ENCODE results near the gene PROCR. TPM values are rescaled to one million over a fixed set of nuclear protein-coding genes. Genes with fewer than 3 reads are reported as not detected.
"Not testable (repeated sequence)": the region's sequence is repeated elsewhere in the genome, so short reads cannot be mapped to it uniquely, and the experiment has no call there.

Gene PROCR
- polyA plus RNA-seq (2013, experiment 1 of 2; ENCODE audit: insufficient read length): 9.6 TPM
- polyA plus RNA-seq (2013, experiment 2 of 2; ENCODE audit: insufficient read length): 5.8 TPM

GRCh38 chr20:35171753-35172433 is at the start of gene PROCR:
Gene PROCR (plus strand): TSS chr20:35172072. CDS start chr20:35172155, 83 bp downstream.
- DNase-seq: peak; percentile 89

- no peak for DNase-seq
These were observed 49.0 kb upstream of the PROCR start for GRCh38 chr20:35122756-35123405.

- no peak for DNase-seq
These were observed 46.1 kb upstream of the PROCR start for GRCh38 chr20:35125753-35126152.

GRCh38 chr20:35129647-35130069 is 42.2 kb upstream of the PROCR start:
- peak; percentile 56 for DNase-seq

GRCh38 chr20:35131934-35132333 is 39.9 kb upstream of the PROCR start:
- DNase-seq: no peak

GRCh38 chr20:35133031-35133430 is 38.8 kb upstream of the PROCR start:
- no peak for DNase-seq

GRCh38 chr20:35133735-35134134 is 38.1 kb upstream of the PROCR start:
- no peak for DNase-seq

- DNase-seq: no peak
These were observed 37.4 kb upstream of the PROCR start for GRCh38 chr20:35134472-35134871.

GRCh38 chr20:35134880-35135279 is 37.0 kb upstream of the PROCR start:
- DNase-seq: no peak

- DNase-seq: no peak
These were observed 35.8 kb upstream of the PROCR start for GRCh38 chr20:35135867-35136586.

- DNase-seq: no peak
These were observed 27.2 kb upstream of the PROCR start for GRCh38 chr20:35144694-35145093.

GRCh38 chr20:35145141-35145564 is 26.7 kb upstream of the PROCR start:
- peak; percentile 44 for DNase-seq

GRCh38 chr20:35146299-35146919 is 25.5 kb upstream of the PROCR start:
- peak; percentile 28 for DNase-seq

GRCh38 chr20:35146920-35147574 is 24.8 kb upstream of the PROCR start, which contains the start of gene EDEM2:
Gene EDEM2 (minus strand): TSS chr20:35147336. CDS start chr20:35147258, 78 bp downstream.
- peak; percentile 94 for DNase-seq

GRCh38 chr20:35147575-35148071 is 24.2 kb upstream of the PROCR start:
- DNase-seq: peak; percentile 46

GRCh38 chr20:35150846-35151579 is 20.9 kb upstream of the PROCR start:
- no peak for DNase-seq

- no peak for DNase-seq
These were observed 20.1 kb upstream of the PROCR start for GRCh38 chr20:35151736-35152135.

- DNase-seq: no peak
These were observed 15.9 kb upstream of the PROCR start for GRCh38 chr20:35155936-35156335.

GRCh38 chr20:35156978-35157377 is 14.9 kb upstream of the PROCR start:
- no peak for DNase-seq

GRCh38 chr20:35160341-35160740 is 11.5 kb upstream of the PROCR start:
- DNase-seq: not testable (repeated sequence)

GRCh38 chr20:35164531-35164930 is 7.3 kb upstream of the PROCR start:
- not testable (repeated sequence) for DNase-seq

All from fibroblast of skin of back (primary cell).